NCI-H1436 treated with DMSO at 0.1 percent for 48 hours (cell line): ENCODE results near the gene ZNF580.

Source experiments
- DNase-seq: peaks from one replicate; lab custom pipeline; 2025; lab: John Stamatoyannopoulos, UW

The ZNF580 gene

GRCh38 chr19:55647732-55648584 is 7.2 kb downstream of the ZNF580 start, which contains the start of gene CCDC106:
TSS of gene CCDC106 (plus strand) at chr19:55648212. CDS start at chr19:55649047, 835 bp downstream.
- DNase-seq: no peak

- DNase-seq: no peak
Measured at GRCh38 chr19:55648585-55649267, 7.9 kb downstream of the ZNF580 start.

GRCh38 chr19:55649268-55650125 is 8.7 kb downstream of the ZNF580 start:
- DNase-seq: no peak

GRCh38 chr19:55650126-55650557 is 9.3 kb downstream of the ZNF580 start:
- DNase-seq: no peak

GRCh38 chr19:55650602-55651230 is 9.9 kb downstream of the ZNF580 start:
- DNase-seq: no peak

- no peak for DNase-seq
Measured at GRCh38 chr19:55651236-55651635, 10.4 kb downstream of the ZNF580 start.

- no peak for DNase-seq
Measured at GRCh38 chr19:55652311-55653128, 11.7 kb downstream of the ZNF580 start.

GRCh38 chr19:55653651-55654322 is 13.0 kb downstream of the ZNF580 start:
- peak; percentile 97 for DNase-seq

GRCh38 chr19:55654323-55654867 is 13.6 kb downstream of the ZNF580 start:
- peak; percentile 98 for DNase-seq

GRCh38 chr19:55654868-55655647 is 14.3 kb downstream of the ZNF580 start, which contains the start of gene U2AF2:
TSS of gene U2AF2 (plus strand) at chr19:55655035. CDS start at chr19:55655105, 70 bp downstream.
- peak; percentile 31 for DNase-seq

GRCh38 chr19:55655648-55656040 is 14.8 kb downstream of the ZNF580 start:
- DNase-seq: no peak

GRCh38 chr19:55656552-55656951 is 15.8 kb downstream of the ZNF580 start:
- no peak for DNase-seq

- DNase-seq: no peak
Measured at GRCh38 chr19:55656988-55657747, 16.4 kb downstream of the ZNF580 start.

GRCh38 chr19:55658846-55659459 is 18.2 kb downstream of the ZNF580 start:
- DNase-seq: no peak

GRCh38 chr19:55659822-55660221 is 19.0 kb downstream of the ZNF580 start:
- DNase-seq: no peak

- no peak for DNase-seq
Measured at GRCh38 chr19:55660404-55660803, 19.6 kb downstream of the ZNF580 start.

GRCh38 chr19:55660991-55661390 is 20.2 kb downstream of the ZNF580 start:
- DNase-seq: no peak

GRCh38 chr19:55661826-55662225 is 21.0 kb downstream of the ZNF580 start:
- DNase-seq: no peak
